Activated naive CD4-positive, alpha-beta T cell treated with anti-CD3 and anti-CD28 coated beads, Interleukin-2, amount 10 ng/mL, durations not matched to agents 5 hours and 36 hours (primary cell): ENCODE measurements around the gene MRPL16. TPM values are rescaled to one million over a fixed set of nuclear protein-coding genes. Genes with fewer than 3 reads are reported as not detected.

ENCODE experiments used
- total RNA-seq, 2 experiments: library from RNA; stranded (reverse); gene quantifications; one replicate each; pipeline ENCODE4 v1.2.3, GENCODE V29; 2021

MRPL16 gene
- 10 to 100 TPM; 60.9 to 65.9 TPM for total RNA-seq

DNA sequence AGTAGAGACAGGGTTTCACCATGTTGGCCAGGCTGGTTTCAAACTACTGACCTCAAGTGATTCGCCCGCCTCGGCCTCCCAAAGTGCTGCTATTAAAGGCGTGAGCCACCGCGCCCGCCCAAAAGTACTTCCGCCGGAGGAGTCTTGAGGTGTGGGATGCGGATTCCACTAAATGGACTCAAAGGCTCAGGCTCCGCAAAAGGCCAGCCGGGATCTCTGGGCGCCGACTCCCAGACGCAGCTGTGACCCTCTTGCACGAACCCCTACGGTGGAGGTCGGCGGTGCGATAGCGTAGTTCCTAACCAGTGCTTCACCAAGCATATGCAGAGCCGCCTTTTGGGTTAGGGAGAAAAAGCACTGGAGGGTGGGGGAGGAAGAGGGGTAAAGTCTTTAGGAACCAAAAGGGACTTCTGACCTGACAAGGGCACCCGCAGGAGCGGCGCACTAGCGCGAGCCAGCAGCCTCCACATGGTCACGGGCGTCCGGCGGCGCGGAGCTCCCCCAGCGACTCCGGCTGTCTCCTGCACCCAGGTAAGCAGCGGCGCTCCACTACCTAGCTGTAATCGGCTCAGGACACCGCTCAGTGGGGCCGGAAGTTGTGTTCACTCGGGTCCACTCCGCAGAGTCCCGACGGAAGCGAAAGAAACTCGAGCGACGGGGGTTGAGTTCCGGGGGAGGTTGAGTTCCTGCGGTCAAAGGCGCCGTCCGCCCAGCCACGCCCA, at the start of gene MRPL16:
Gene MRPL16 (minus strand): TSS at position 590 of the 722 bp plus-strand sequence. CDS start 120 bp downstream, at position 470.

DNA sequence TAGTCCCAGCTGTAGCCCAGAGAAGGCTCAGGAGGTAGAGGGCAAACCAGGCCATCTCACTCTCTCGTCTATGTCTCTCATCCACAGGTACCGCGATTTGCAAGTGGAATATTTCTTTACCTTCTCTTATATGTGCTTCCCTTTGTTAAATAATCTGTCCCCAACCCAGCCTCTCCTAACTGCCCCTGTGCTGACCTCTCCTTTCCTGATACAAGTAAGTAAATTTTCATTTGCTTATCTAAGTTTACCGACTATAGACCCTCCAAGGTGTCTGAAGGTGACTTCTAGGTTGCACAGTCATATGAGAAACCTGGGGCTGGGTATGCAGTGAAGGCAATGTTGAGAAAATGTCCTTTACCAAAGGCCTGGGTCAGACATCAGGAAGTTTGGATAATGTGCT, 34.8 kb upstream of the MRPL16 start, which contains the start of gene CBLIF:
Gene CBLIF (minus strand): TSS at position 101 of the 400 bp plus-strand sequence. CDS start 46 bp downstream, at position 55.

Other genes starting within 250 kb of the MRPL16 start
- gene OSBP, start 195.0 kb downstream of the MRPL16 start, total RNA-seq: 10 to 100 TPM; 38.6 to 41.1 TPM
- 10 to 100 TPM; 43.4 to 44.8 TPM for gene PATL1, start 141.7 kb downstream of the MRPL16 start, total RNA-seq
- gene OR10V1, start 96.9 kb downstream of the MRPL16 start, total RNA-seq: not detected
- 10 to 100 TPM; 39.3 to 40.2 TPM for gene STX3, start 55.4 kb downstream of the MRPL16 start, total RNA-seq
- gene CBLIF, start 34.7 kb upstream of the MRPL16 start, total RNA-seq: not detected
- gene TCN1, start 55.7 kb upstream of the MRPL16 start, total RNA-seq: not detected
- gene OOSP3, start 68.0 kb upstream of the MRPL16 start, total RNA-seq: not detected
- gene OOSP1, start 127.7 kb upstream of the MRPL16 start, total RNA-seq: not detected
- gene OOSP4A, start 153.3 kb upstream of the MRPL16 start, total RNA-seq: not detected
- gene OOSP4B, start 206.4 kb upstream of the MRPL16 start, total RNA-seq: not detected
- gene OOSP2, start 229.6 kb upstream of the MRPL16 start, total RNA-seq: not detected
- not detected for gene MS4A3, start 245.9 kb upstream of the MRPL16 start, total RNA-seq